A549 (cell line): ENCODE results near the gene AQP4. TPM values are rescaled to one million over a fixed set of nuclear protein-coding genes. Genes with fewer than 3 reads are reported as not detected.

Source experiments
- ATAC-seq, 2 experiments: fragments of 200-7000 bp in 1 of 2; fragments of >200 bp in 1 of 2; cut with Nextera tagmentation in 1 of 2; cut with Tn5 transposase in 1 of 2; 3 replicates each; pipeline versions ENCODE4 v1.8.0 to v1.9.1; 2018 to 2020; ENCODE audit warnings: mild to moderate bottlenecking in 1 of 2, moderate library complexity in 1 of 2
- CTCF ChIA-PET: fragments of 300-600 bp; sonication (Branson Sonifier 250); formaldehyde crosslinking; extraction: SDS; loops from one replicate; lab custom pipeline; 2021; ENCODE audit warnings: antibody characterized with exemption, inconsistent platforms; lab: Yijun Ruan, JAX
- POLR2A ChIA-PET: fragments of 350-600 bp; formaldehyde crosslinking; extraction: SDS; loops from one replicate; lab custom pipeline; 2021; ENCODE audit warnings: antibody characterized with exemption, inconsistent platforms; lab: Yijun Ruan, JAX
- DNase-seq, 2 experiments: peaks; one replicate each; pipeline versions ENCODE4 v3.0.0 to v3.0.0-alpha.2; 2011 to 2016; ENCODE audit warnings: low read depth in 1 of 2, low spot score in 1 of 2
- FAIRE-seq: peaks from 2 replicates; lab custom pipeline; 2011; peaks lifted over from hg19 to GRCh38; lab: Jason Lieb, UNC
- H3K27ac ChIP-seq, 2 experiments: fragments of >200 bp; sonication (Bioruptor Twin); formaldehyde crosslinking; 3 replicates each; pipeline ENCODE4 v1.5.1; 2016 to 2017
- H3K4me1 ChIP-seq: fragments of >200 bp; sonication (Bioruptor Twin); formaldehyde crosslinking; 3 replicates; pipeline ENCODE4 v1.6.1; 2016
- H3K4me2 ChIP-seq: fragments of >200 bp; sonication (Bioruptor Twin); formaldehyde crosslinking; 3 replicates; pipeline ENCODE4 v1.6.1; 2016
- H3K4me3 ChIP-seq: fragments of >200 bp; sonication (Bioruptor Twin); formaldehyde crosslinking; 3 replicates; pipeline ENCODE4 v1.5.1; 2016
- H3K9me3 ChIP-seq: fragments of >200 bp; sonication (Bioruptor Twin); formaldehyde crosslinking; 3 replicates; pipeline ENCODE4 v1.6.1; 2016
- BHLHE40 ChIP-seq: IDR thresholded peaks from 2 replicates; pipeline ENCODE4 v1.6.1; 2012; ENCODE audit warnings: low read depth, low read length, inconsistent platforms
- ESRRA ChIP-seq: fragments of 150-350 bp; IDR thresholded peaks from 2 replicates; pipeline ENCODE4 v1.6.1; 2014; ENCODE audit warnings: mild to moderate bottlenecking, low read length, borderline replicate concordance
- GATA3 ChIP-seq: IDR thresholded peaks from 2 replicates; pipeline ENCODE4 v1.6.1; 2012; ENCODE audit warnings: borderline replicate concordance
- HDAC2 ChIP-seq: fragments of 200-600 bp; sonication (generic); IDR thresholded peaks from 2 replicates; pipeline ENCODE4 v1.6.1; 2016
- HOXB5 ChIP-seq: fragments of 250-450 bp; sonication (Bioruptor Pico); IDR thresholded peaks from 2 replicates; pipeline ENCODE4 v1.5.0; 2020; ENCODE audit warnings: mild to moderate bottlenecking, moderate library complexity
- JUN ChIP-seq, 2 experiments: fragments of >200 bp; sonication (Bioruptor Twin); formaldehyde crosslinking; IDR thresholded peaks; 2 replicates in 1 of 2; 3 replicates in 1 of 2; pipeline ENCODE4 v1.6.1; 2016 to 2017
- KDM1A ChIP-seq: fragments of 200-600 bp; sonication (generic); IDR thresholded peaks from 2 replicates; pipeline ENCODE4 v1.6.1; 2016; ENCODE audit warnings: low read depth, mild to moderate bottlenecking
- MAZ ChIP-seq: fragments of 150-350 bp; IDR thresholded peaks from 2 replicates; pipeline ENCODE4 v1.6.1; 2014; ENCODE audit warnings: antibody characterized with exemption, low read depth, low read length, borderline replicate concordance
- NFE2L2 ChIP-seq: fragments of 150-350 bp; conservative IDR thresholded peaks from 2 replicates; pipeline ENCODE4 v1.6.1; 2014; ENCODE audit warnings: low read length
- NR3C1 ChIP-seq: fragments of >200 bp; sonication (Bioruptor Twin); formaldehyde crosslinking; IDR thresholded peaks from 3 replicates; pipeline ENCODE4 v1.6.1; 2017
- RAD21 ChIP-seq, 2 experiments: fragments of >200 bp in 1 of 2; sonication (Bioruptor Twin) in 1 of 2; formaldehyde crosslinking in 1 of 2; IDR thresholded peaks in 1 of 2; conservative IDR thresholded peaks in 1 of 2; 2 replicates in 1 of 2; 3 replicates in 1 of 2; pipeline ENCODE4 v1.6.1; 2012 to 2018; ENCODE audit warnings: inconsistent platforms in 1 of 2
- RCOR1 ChIP-seq: fragments of 150-350 bp; IDR thresholded peaks from 2 replicates; pipeline ENCODE4 v1.6.1; 2014; ENCODE audit warnings: antibody characterized with exemption, low read length, low read depth
- RNF2 ChIP-seq: fragments of 200-600 bp; sonication (generic); IDR thresholded peaks from 2 replicates; pipeline ENCODE4 v1.6.1; 2016; ENCODE audit warnings: low read depth, mild to moderate bottlenecking, antibody characterized with exemption, moderate library complexity, borderline replicate concordance
- SREBF2 ChIP-seq: fragments of 450-650 bp; IDR thresholded peaks from 2 replicates; pipeline ENCODE4 v1.6.1; 2014; ENCODE audit warnings: mild to moderate bottlenecking, moderate library complexity
- TFCP2L1 ChIP-seq: fragments of 250-450 bp; sonication (Bioruptor Pico); IDR thresholded peaks from 2 replicates; pipeline ENCODE4 v1.5.0; 2021; ENCODE audit warnings: mild to moderate bottlenecking
- WGBS: methylation state at CpG from one replicate; pipeline ENCODE4 v1.1.6; 2017; ENCODE audit errors: missing lambda C conversion rate; 5-methylcytosine and 5-hydroxymethylcytosine counted together
- polyA plus RNA-seq, 4 experiments: library from polyadenylated mRNA; depleted of rRNA in 3 of 4; stranded (reverse); fragments of >200 nt; fragmentation: RNase III in 1 of 4; extraction: RNeasy Plus Mini Kit Qiagen cat#74134 plus additional on column Dnase treatment in 1 of 4; gene quantifications; 2 replicates in 3 of 4; 3 replicates in 1 of 4; pipeline ENCODE4 v1.2.3, GENCODE V29; 2011 to 2017
- TF ChIP-seq, protein P1 (sequence below): fragments of >200 bp; sonication (Bioruptor Twin); formaldehyde crosslinking; IDR thresholded peaks from 2 replicates; pipeline ENCODE4 v1.6.1; 2016
- TF ChIP-seq, protein P2 (sequence below): IDR thresholded peaks from 2 replicates; pipeline ENCODE4 v1.6.1; 2012
- TF ChIP-seq, protein P3 (sequence below): fragments of 150-350 bp; IDR thresholded peaks from 2 replicates; pipeline ENCODE4 v1.6.1; 2014; ENCODE audit warnings: low read depth, mild to moderate bottlenecking, low read length
- TF ChIP-seq, protein P4 (sequence below): fragments of 200-600 bp; sonication (generic); IDR thresholded peaks from 2 replicates; pipeline ENCODE4 v1.6.1; 2016; ENCODE audit warnings: antibody characterized with exemption, mild to moderate bottlenecking, moderate library complexity
- TF ChIP-seq, protein P5 (sequence below): IDR thresholded peaks from 2 replicates; pipeline ENCODE4 v1.6.1; 2012

The AQP4 gene
- polyA plus RNA-seq, 2 of the 4 experiments (the other 2 are of a cell fraction): 0.08 TPM; not detected in 1

DNA sequence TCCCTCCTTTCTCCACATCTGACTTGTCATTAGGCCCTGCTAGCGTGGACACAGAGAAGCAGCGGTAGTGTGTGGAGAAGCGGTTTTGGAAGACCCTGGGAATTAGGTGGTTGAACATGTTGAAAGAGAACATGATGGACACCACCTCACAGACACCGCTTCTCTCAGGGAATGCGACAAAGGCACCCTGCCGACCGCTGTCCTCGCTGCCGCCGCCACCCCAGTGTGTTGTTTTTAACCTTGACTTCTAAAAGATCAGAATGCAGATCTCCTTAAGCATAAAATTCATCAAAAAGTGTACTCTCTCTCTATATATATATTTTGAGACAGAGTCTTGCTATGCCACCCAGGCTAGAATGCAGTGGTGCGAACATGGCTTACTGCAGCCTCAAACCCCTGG lies 33.2 kb downstream of the AQP4 start:
- ChIA-PET POLR2A (no interaction called here), CTCF (no interaction called here)
- Histone ChIP-seq H3K27ac (no peak overlapping the region), H3K4me3 (no peak overlapping the region), H3K9me3 (no peaks in the 10 kb centered on the region), H3K4me2 (no peak overlapping the region), H3K4me1 (no peaks in the 10 kb centered on the region)
- DNase-seq: no peak
- no peak for FAIRE-seq
- WGBS: 93% methylated on average over 11 of the region's 11 CpGs
- TF ChIP-seq, protein P1, sequence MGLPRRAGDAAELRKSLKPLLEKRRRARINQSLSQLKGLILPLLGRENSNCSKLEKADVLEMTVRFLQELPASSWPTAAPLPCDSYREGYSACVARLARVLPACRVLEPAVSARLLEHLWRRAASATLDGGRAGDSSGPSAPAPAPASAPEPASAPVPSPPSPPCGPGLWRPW: no peak
- TF ChIP-seq NR3C1 (no peak), RAD21 (conservative IDR thresholded peaks at IDR 0.05 in 1 of 2, IDR thresholded peaks at IDR 0.05 in 1 of 2) (no peak), HDAC2 (no peak), GATA3 (no peak), KDM1A (no peak), RCOR1 (no peak), MAZ (no peak), BHLHE40 (no peak)
- TF ChIP-seq, protein P2, sequence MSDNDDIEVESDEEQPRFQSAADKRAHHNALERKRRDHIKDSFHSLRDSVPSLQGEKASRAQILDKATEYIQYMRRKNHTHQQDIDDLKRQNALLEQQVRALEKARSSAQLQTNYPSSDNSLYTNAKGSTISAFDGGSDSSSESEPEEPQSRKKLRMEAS: no peak
- no peak for ATAC-seq

DNA sequence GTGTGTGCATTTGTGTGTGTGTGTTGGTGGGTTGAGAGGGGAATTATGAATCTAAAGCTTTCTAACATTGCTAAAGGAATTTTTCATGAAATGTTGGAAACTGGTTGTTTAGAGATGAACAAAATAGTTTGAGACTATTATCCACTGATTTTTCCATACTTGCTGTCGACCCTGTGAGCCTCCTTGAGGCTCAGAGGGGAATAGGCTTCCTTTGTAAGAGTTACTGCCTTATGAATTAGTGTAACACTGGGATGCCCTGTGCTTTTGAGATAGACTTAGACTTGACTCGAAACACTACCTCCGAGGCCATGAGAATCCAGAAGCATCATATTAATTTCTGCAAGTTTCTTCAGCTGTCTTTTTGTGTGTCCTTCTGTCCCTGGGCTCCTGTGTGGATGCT lies 37.9 kb downstream of the AQP4 start:
- no peak for FAIRE-seq
- no peak overlapping the region for H3K4me3 ChIP-seq
- ChIA-PET POLR2A (no interaction called here), CTCF (no interaction called here)
- no peak for DNase-seq
- no peak overlapping the region for H3K27ac ChIP-seq
- H3K4me2 ChIP-seq: no peak overlapping the region
- H3K4me1 ChIP-seq: no peaks in the 10 kb centered on the region
- H3K9me3 ChIP-seq: no peaks in the 10 kb centered on the region
- 20% methylated on average over 3 of the region's 3 CpGs for WGBS
- TF ChIP-seq, protein P1: no peak
- TF ChIP-seq KDM1A (no peak), JUN (IDR thresholded peaks at IDR 0.05) (no peak), HOXB5 (CRISPR knock-in tag) (no peak), SREBF2 (no peak), ESRRA (no peak), TFCP2L1 (no peak), NFE2L2 (no peak), RNF2 (no peak)
- TF ChIP-seq, protein P3, sequence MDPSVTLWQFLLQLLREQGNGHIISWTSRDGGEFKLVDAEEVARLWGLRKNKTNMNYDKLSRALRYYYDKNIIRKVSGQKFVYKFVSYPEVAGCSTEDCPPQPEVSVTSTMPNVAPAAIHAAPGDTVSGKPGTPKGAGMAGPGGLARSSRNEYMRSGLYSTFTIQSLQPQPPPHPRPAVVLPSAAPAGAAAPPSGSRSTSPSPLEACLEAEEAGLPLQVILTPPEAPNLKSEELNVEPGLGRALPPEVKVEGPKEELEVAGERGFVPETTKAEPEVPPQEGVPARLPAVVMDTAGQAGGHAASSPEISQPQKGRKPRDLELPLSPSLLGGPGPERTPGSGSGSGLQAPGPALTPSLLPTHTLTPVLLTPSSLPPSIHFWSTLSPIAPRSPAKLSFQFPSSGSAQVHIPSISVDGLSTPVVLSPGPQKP: no peak
- TF ChIP-seq, protein P4, sequence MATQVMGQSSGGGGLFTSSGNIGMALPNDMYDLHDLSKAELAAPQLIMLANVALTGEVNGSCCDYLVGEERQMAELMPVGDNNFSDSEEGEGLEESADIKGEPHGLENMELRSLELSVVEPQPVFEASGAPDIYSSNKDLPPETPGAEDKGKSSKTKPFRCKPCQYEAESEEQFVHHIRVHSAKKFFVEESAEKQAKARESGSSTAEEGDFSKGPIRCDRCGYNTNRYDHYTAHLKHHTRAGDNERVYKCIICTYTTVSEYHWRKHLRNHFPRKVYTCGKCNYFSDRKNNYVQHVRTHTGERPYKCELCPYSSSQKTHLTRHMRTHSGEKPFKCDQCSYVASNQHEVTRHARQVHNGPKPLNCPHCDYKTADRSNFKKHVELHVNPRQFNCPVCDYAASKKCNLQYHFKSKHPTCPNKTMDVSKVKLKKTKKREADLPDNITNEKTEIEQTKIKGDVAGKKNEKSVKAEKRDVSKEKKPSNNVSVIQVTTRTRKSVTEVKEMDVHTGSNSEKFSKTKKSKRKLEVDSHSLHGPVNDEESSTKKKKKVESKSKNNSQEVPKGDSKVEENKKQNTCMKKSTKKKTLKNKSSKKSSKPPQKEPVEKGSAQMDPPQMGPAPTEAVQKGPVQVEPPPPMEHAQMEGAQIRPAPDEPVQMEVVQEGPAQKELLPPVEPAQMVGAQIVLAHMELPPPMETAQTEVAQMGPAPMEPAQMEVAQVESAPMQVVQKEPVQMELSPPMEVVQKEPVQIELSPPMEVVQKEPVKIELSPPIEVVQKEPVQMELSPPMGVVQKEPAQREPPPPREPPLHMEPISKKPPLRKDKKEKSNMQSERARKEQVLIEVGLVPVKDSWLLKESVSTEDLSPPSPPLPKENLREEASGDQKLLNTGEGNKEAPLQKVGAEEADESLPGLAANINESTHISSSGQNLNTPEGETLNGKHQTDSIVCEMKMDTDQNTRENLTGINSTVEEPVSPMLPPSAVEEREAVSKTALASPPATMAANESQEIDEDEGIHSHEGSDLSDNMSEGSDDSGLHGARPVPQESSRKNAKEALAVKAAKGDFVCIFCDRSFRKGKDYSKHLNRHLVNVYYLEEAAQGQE: no peak
- TF ChIP-seq, protein P5, sequence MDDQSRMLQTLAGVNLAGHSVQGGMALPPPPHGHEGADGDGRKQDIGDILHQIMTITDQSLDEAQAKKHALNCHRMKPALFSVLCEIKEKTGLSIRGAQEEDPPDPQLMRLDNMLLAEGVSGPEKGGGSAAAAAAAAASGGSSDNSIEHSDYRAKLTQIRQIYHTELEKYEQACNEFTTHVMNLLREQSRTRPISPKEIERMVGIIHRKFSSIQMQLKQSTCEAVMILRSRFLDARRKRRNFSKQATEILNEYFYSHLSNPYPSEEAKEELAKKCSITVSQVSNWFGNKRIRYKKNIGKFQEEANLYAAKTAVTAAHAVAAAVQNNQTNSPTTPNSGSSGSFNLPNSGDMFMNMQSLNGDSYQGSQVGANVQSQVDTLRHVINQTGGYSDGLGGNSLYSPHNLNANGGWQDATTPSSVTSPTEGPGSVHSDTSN: no peak
- no peak for ATAC-seq
